Gastrocnemius medialis (tissue), 4 donors: ENCODE results near the gene ADGRG4.

Experiments
- POLR2A ChIP-seq, 2 donors: fragments of 450-650 bp; IDR thresholded peaks; one replicate each; pipeline ENCODE4 v1.6.1; 2017; ENCODE audit warnings: antibody characterized with exemption in 2 of 2, mild to moderate bottlenecking in 2 of 2, moderate library complexity in 2 of 2
- TF ChIP-seq, protein P1 (sequence below), 5 experiments: fragments of 450-650 bp in 3 of 5; fragments of 200-600 bp in 2 of 5; sonication (generic) in 2 of 5; IDR thresholded peaks in 4 of 5; conservative IDR thresholded peaks in 1 of 5; 1 replicate in 4 of 5; 2 replicates in 1 of 5; pipeline ENCODE4 v1.5.1; 2016 to 2019; ENCODE audit warnings: antibody characterized with exemption in 5 of 5, mild to moderate bottlenecking in 3 of 5, moderate library complexity in 3 of 5

- TF ChIP-seq, protein P1, sequence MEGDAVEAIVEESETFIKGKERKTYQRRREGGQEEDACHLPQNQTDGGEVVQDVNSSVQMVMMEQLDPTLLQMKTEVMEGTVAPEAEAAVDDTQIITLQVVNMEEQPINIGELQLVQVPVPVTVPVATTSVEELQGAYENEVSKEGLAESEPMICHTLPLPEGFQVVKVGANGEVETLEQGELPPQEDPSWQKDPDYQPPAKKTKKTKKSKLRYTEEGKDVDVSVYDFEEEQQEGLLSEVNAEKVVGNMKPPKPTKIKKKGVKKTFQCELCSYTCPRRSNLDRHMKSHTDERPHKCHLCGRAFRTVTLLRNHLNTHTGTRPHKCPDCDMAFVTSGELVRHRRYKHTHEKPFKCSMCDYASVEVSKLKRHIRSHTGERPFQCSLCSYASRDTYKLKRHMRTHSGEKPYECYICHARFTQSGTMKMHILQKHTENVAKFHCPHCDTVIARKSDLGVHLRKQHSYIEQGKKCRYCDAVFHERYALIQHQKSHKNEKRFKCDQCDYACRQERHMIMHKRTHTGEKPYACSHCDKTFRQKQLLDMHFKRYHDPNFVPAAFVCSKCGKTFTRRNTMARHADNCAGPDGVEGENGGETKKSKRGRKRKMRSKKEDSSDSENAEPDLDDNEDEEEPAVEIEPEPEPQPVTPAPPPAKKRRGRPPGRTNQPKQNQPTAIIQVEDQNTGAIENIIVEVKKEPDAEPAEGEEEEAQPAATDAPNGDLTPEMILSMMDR (IDR thresholded peaks at IDR 0.05 in 4 of 5, conservative IDR thresholded peaks at IDR 0.05 in 1 of 5): no peak
- TF ChIP-seq POLR2A (IDR thresholded peaks at IDR 0.05): no peak
Measured at GRCh38 chrX:136262243-136262642, 38.5 kb upstream of the ADGRG4 start.
